Neural cell (in vitro differentiated cells): ENCODE data around the gene OSBP2. TPM values are rescaled to one million over a fixed set of nuclear protein-coding genes. Genes with fewer than 3 reads are reported as not detected.

Experiments used
- H2AFZ ChIP-seq: fragments of 200-600, 300-800 bp; sonication (generic), shearing (Covaris generic); 2 replicates; pipeline ENCODE4 v1.6.0; 2014; ENCODE audit warnings: low read depth, mild to moderate bottlenecking, antibody characterized with exemption, low read length, moderate library complexity
- H3F3A ChIP-seq: fragments of 200-600 bp; shearing (Covaris generic); 2 replicates; pipeline ENCODE4 v1.6.1; 2016; ENCODE audit warnings: mild to moderate bottlenecking, moderate library complexity, mixed read lengths, antibody characterized with exemption, low read length; ENCODE audit not compliant: insufficient read depth, poor library complexity, severe bottlenecking
- H3K27ac ChIP-seq: fragments of 200-600, 300-800 bp; sonication (generic), shearing (Covaris generic); 2 replicates; pipeline ENCODE4 v1.5.1; 2014; ENCODE audit warnings: mild to moderate bottlenecking, low read length, moderate library complexity
- H3K27me3 ChIP-seq: fragments of 300-800, 200-600 bp; sonication (generic), shearing (Covaris generic); 2 replicates; pipeline ENCODE4 v1.6.0; 2014; ENCODE audit warnings: mild to moderate bottlenecking, low read depth, low read length, moderate library complexity; ENCODE audit not compliant: insufficient read depth
- H3K36me3 ChIP-seq: fragments of 300-800, 200-600 bp; sonication (generic), shearing (Covaris generic); 2 replicates; pipeline ENCODE4 v1.5.1; 2014; ENCODE audit warnings: mild to moderate bottlenecking, antibody characterized with exemption, low read length, moderate library complexity; ENCODE audit not compliant: insufficient read depth
- H3K4me2 ChIP-seq: fragments of 300-800, 200-600 bp; sonication (generic), shearing (Covaris generic); 2 replicates; pipeline ENCODE4 v1.6.0; 2014; ENCODE audit warnings: mild to moderate bottlenecking, low read length
- H3K4me3 ChIP-seq: fragments of 300-800, 200-600 bp; sonication (generic), shearing (Covaris generic); 2 replicates; pipeline ENCODE4 v1.5.1; 2014; ENCODE audit warnings: mild to moderate bottlenecking, low read length, moderate library complexity
- H3K79me2 ChIP-seq: fragments of 200-600 bp; shearing (Covaris generic); replicated peaks from 2 replicates; pipeline ENCODE4 v1.6.0; 2014; ENCODE audit warnings: mild to moderate bottlenecking, low read length, moderate library complexity; ENCODE audit not compliant: insufficient read depth
- H3K9ac ChIP-seq: fragments of 300-800, 200-600 bp; sonication (generic), shearing (Covaris generic); 2 replicates; pipeline ENCODE4 v1.6.1; 2016; ENCODE audit warnings: mild to moderate bottlenecking, low read length, mixed read lengths
- H3K9me2 ChIP-seq: fragments of 200-600 bp; shearing (Covaris generic); 2 replicates; pipeline ENCODE4 v1.6.1; 2016; ENCODE audit warnings: mild to moderate bottlenecking, low read length, mixed read lengths; ENCODE audit not compliant: insufficient read depth
- H3K9me3 ChIP-seq: fragments of 200-600, 300-800 bp; sonication (generic), shearing (Covaris generic); 2 replicates; pipeline ENCODE4 v1.6.1; 2016; ENCODE audit warnings: mild to moderate bottlenecking, mixed run types, low read length, moderate library complexity, mixed read lengths
- H4K20me1 ChIP-seq: fragments of 200-600 bp; shearing (Covaris generic); 2 replicates; pipeline ENCODE4 v1.6.1; 2016; ENCODE audit warnings: mild to moderate bottlenecking, mixed run types; ENCODE audit not compliant: insufficient read depth
- EP300 ChIP-seq: fragments of 450-650 bp; conservative IDR thresholded peaks from 2 replicates; pipeline ENCODE4 v1.6.1; 2014; ENCODE audit warnings: antibody characterized with exemption, mild to moderate bottlenecking, moderate library complexity; ENCODE audit not compliant: poor library complexity, severe bottlenecking
- EZH2 ChIP-seq: fragments of 200-600, 300-800 bp; shearing (Covaris generic), sonication (generic); IDR thresholded peaks from 2 replicates; pipeline ENCODE4 v1.6.1; 2014; ENCODE audit warnings: antibody characterized with exemption, low read length, borderline replicate concordance, mild to moderate bottlenecking; ENCODE audit not compliant: insufficient read depth, poor library complexity, severe bottlenecking
- MXI1 ChIP-seq: fragments of 450-650 bp; conservative IDR thresholded peaks from 2 replicates; pipeline ENCODE4 v1.6.1; 2014; ENCODE audit warnings: antibody characterized with exemption, mild to moderate bottlenecking; ENCODE audit not compliant: poor library complexity, severe bottlenecking
- POLR2AphosphoS5 ChIP-seq: IDR thresholded peaks from 2 replicates; pipeline ENCODE4 v1.6.1; 2012
- RAD21 ChIP-seq: fragments of 450-650 bp; conservative IDR thresholded peaks from 2 replicates; pipeline ENCODE4 v1.6.1; 2014; ENCODE audit warnings: antibody characterized with exemption, mild to moderate bottlenecking, moderate library complexity
- SMC3 ChIP-seq: fragments of 450-650 bp; conservative IDR thresholded peaks from 2 replicates; pipeline ENCODE4 v1.6.1; 2014; ENCODE audit warnings: antibody characterized with exemption, mild to moderate bottlenecking, moderate library complexity; ENCODE audit not compliant: poor library complexity
- TAF1 ChIP-seq: IDR thresholded peaks from 2 replicates; pipeline ENCODE4 v1.6.1; 2012; ENCODE audit warnings: low read depth
- polyA plus RNA-seq: library from polyadenylated mRNA; depleted of rRNA; stranded (reverse); fragments of >200 nt; gene quantifications from 2 replicates; pipeline ENCODE4 v1.2.3, GENCODE V29; 2014
- TF ChIP-seq, protein P1 (sequence below): fragments of 450-650 bp; IDR thresholded peaks from 2 replicates; pipeline ENCODE4 v1.5.1; 2014; ENCODE audit warnings: antibody characterized with exemption, mild to moderate bottlenecking, moderate library complexity; ENCODE audit not compliant: poor library complexity, severe bottlenecking
- TF ChIP-seq, protein P2 (sequence below): IDR thresholded peaks from 2 replicates; pipeline ENCODE4 v1.6.1; 2012; ENCODE audit warnings: borderline replicate concordance

The OSBP2 gene
- polyA plus RNA-seq, 1 donor from 2014 or later, result 8.7 TPM

DNA sequence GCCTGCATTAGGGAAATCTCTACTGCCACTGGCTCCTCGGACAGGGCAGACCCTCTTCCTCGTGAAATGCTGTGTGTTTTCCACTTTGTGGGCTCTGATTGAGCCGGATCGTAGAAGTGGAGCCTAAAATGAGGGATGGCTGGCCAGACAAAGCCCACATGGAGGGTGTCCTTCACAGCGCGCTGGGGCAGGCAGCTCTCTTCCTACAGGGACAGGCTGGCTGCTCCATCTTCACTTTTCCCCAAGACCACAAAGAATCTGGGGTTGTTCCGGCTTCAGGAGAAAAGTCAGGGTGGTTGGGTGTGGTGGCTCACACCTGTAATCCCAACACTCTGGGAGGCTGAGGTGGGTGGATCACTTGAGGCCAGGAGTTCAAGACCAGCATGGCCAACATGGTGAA, 179.0 kb downstream of the OSBP2 start:
- no peaks in the 10 kb centered on the region for H3K36me3 ChIP-seq
- no peaks in the 10 kb centered on the region for H3K9me2 ChIP-seq
- no peak overlapping the region for H3K9ac ChIP-seq
- H3K9me3 ChIP-seq, result no peaks in the 10 kb centered on the region
- H4K20me1 ChIP-seq, result no peaks in the 10 kb centered on the region
- H3K4me2 ChIP-seq, result no peak overlapping the region
- TF ChIP-seq SMC3 (no peak), EZH2 (no peak), RAD21 (no peak), POLR2AphosphoS5 (no peak), MXI1 (no peak), EP300 (no peak), TAF1 (no peak)
- TF ChIP-seq, protein P1, sequence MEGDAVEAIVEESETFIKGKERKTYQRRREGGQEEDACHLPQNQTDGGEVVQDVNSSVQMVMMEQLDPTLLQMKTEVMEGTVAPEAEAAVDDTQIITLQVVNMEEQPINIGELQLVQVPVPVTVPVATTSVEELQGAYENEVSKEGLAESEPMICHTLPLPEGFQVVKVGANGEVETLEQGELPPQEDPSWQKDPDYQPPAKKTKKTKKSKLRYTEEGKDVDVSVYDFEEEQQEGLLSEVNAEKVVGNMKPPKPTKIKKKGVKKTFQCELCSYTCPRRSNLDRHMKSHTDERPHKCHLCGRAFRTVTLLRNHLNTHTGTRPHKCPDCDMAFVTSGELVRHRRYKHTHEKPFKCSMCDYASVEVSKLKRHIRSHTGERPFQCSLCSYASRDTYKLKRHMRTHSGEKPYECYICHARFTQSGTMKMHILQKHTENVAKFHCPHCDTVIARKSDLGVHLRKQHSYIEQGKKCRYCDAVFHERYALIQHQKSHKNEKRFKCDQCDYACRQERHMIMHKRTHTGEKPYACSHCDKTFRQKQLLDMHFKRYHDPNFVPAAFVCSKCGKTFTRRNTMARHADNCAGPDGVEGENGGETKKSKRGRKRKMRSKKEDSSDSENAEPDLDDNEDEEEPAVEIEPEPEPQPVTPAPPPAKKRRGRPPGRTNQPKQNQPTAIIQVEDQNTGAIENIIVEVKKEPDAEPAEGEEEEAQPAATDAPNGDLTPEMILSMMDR, result no peak
- TF ChIP-seq, protein P2, sequence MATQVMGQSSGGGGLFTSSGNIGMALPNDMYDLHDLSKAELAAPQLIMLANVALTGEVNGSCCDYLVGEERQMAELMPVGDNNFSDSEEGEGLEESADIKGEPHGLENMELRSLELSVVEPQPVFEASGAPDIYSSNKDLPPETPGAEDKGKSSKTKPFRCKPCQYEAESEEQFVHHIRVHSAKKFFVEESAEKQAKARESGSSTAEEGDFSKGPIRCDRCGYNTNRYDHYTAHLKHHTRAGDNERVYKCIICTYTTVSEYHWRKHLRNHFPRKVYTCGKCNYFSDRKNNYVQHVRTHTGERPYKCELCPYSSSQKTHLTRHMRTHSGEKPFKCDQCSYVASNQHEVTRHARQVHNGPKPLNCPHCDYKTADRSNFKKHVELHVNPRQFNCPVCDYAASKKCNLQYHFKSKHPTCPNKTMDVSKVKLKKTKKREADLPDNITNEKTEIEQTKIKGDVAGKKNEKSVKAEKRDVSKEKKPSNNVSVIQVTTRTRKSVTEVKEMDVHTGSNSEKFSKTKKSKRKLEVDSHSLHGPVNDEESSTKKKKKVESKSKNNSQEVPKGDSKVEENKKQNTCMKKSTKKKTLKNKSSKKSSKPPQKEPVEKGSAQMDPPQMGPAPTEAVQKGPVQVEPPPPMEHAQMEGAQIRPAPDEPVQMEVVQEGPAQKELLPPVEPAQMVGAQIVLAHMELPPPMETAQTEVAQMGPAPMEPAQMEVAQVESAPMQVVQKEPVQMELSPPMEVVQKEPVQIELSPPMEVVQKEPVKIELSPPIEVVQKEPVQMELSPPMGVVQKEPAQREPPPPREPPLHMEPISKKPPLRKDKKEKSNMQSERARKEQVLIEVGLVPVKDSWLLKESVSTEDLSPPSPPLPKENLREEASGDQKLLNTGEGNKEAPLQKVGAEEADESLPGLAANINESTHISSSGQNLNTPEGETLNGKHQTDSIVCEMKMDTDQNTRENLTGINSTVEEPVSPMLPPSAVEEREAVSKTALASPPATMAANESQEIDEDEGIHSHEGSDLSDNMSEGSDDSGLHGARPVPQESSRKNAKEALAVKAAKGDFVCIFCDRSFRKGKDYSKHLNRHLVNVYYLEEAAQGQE, result no peak
- H3K4me3 ChIP-seq, result no peak overlapping the region
- no peak overlapping the region for H3K27ac ChIP-seq
- no peaks in the 10 kb centered on the region for H3F3A ChIP-seq
- no peaks in the 10 kb centered on the region for H3K79me2 ChIP-seq
- no peaks in the 10 kb centered on the region for H3K27me3 ChIP-seq
- no peak overlapping the region for H2AFZ ChIP-seq

DNA sequence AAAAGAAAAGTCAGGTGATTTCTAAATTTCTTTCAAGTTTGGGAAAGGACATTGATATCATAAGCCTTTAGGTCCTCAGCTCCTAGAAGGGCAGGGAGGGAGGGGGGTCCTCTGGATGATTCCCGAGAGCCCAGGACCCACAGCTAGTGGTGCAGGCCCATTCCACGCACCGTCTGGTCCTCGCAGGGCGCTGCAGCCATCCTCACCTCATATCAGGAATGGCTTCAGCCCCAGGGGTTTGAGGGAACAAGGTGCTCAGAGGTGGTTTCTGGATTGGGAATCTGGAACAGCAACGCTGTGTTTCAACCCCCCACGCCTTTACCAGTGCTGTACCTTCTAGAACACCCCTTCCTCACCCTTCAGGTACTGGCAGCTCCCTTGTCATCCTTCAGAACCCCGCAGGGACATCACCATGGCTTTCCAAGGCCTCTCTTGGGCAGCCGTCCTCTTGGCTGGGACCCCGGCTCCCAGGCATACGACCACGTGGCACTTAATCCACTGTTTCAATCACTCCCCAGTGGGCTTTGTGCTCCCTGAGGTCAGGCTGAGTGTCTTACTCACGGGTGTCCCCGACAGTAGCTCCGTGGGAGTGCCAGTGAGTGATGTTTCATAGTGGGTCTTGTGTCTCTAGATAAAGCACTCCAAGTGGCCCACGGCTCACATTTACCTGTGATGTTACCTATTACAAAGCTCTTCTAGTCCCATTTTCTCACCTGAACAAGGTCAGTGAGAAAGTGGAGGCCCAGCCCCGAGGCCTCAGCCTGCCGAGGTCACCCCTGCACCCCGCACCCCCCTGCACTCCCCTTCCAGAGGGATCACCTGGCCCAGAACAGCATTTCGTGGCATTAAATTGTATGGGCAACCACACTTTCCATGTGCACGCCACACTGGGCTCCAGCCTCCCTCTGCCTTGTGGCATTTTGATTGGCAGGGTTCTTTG, 180.0 kb downstream of the OSBP2 start:
- H3K9me2 ChIP-seq, result no peaks in the 10 kb centered on the region
- no peaks in the 10 kb centered on the region for H3K36me3 ChIP-seq

More for the DNA sequence above, 180.0 kb downstream of the OSBP2 start:
- Histone ChIP-seq H3K27me3 (no peaks in the 10 kb centered on the region), H3K4me3 (no peak overlapping the region), H3K79me2 (no peaks in the 10 kb centered on the region), H4K20me1 (no peaks in the 10 kb centered on the region), H3K4me2 (no peak overlapping the region), H3F3A (no peaks in the 10 kb centered on the region), H3K9ac (no peak overlapping the region), H3K9me3 (no peaks in the 10 kb centered on the region), H2AFZ (no peak overlapping the region), H3K27ac (no peak overlapping the region)
- TF ChIP-seq RAD21 (no peak), MXI1 (no peak), EZH2 (no peak), EP300 (no peak), SMC3 (no peak), POLR2AphosphoS5 (no peak), TAF1 (no peak)
- TF ChIP-seq, protein P1, result no peak
